Right atrium auricular region (tissue), 2 donors: ENCODE measurements around the gene PITPNB. TPM values are rescaled to one million over a fixed set of nuclear protein-coding genes. Genes with fewer than 3 reads are reported as not detected.

Experiments used
- DNase-seq: peaks from one replicate; pipeline ENCODE4 v3.0.0-alpha.2; 2019; ENCODE audit warnings: low spot score
- H3K27ac ChIP-seq, 2 donors: fragments of 200-600 bp; sonication (generic); 1 replicate in 1 of 2; 2 replicates in 1 of 2; pipeline ENCODE4 v1.5.1; 2016 to 2019
- H3K27me3 ChIP-seq, 2 donors: fragments of 200-600 bp; sonication (generic); one replicate each; pipeline versions ENCODE4 v1.5.1 to v1.6.0; 2017 to 2019
- H3K36me3 ChIP-seq: fragments of 200-600 bp; sonication (generic); one replicate; pipeline ENCODE4 v1.5.1; 2016
- H3K4me1 ChIP-seq, 2 donors: fragments of 200-600 bp; sonication (generic); one replicate each; pipeline versions ENCODE4 v1.5.1 to v1.6.0; 2017 to 2019
- H3K4me3 ChIP-seq, 2 donors: fragments of 200-600 bp; sonication (generic); 1 replicate in 1 of 2; 2 replicates in 1 of 2; pipeline ENCODE4 v1.5.1; 2017 to 2019; ENCODE audit warnings: mild to moderate bottlenecking in 1 of 2, moderate library complexity in 1 of 2
- H3K9me3 ChIP-seq, 2 donors: fragments of 200-600 bp; sonication (generic); one replicate each; pipeline ENCODE4 v1.5.1; 2019
- total RNA-seq, 2 donors: library from RNA; depleted of rRNA; stranded (reverse); fragments of >200 nt; gene quantifications; one replicate each; pipeline ENCODE4 v1.1.0, GENCODE V29; 2016
- TF ChIP-seq, protein P1 (sequence below), 2 donors: fragments of 200-600 bp; sonication (generic); IDR thresholded peaks; one replicate each; pipeline ENCODE4 v1.5.1; 2019; ENCODE audit warnings: antibody characterized with exemption in 2 of 2

PITPNB gene
- total RNA-seq, 2 donors from 2014 or later = 26.3 to 43.0 TPM

DNA sequence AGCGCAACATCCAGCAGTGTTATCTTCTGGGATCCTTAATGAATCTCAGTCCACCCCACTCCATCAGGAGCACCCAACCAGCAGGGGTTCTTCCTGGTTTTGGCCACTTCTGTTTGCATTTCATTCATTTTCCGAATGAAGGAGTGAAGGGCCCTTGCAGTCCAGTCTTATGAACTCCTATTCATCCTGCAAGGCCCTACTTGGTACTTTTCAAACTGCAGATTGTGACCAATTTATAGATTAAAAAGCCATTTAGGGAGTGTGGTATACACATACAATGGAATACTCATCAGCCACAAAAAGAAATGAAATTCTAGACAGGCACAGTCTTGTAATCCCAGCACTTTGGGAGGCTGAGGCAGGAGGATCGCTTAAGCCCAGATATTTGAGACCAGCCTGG, 107.3 kb downstream of the PITPNB start:
- DNase-seq = no peak
- Histone ChIP-seq H3K27ac (peak overlapping the region in 1 of 2 donors; percentile 13), H3K4me3 (no peak overlapping the region), H3K4me1 (peaks cover 0 to 11% of the 10 kb centered on the region in 2 donors), H3K9me3 (no peaks in the 10 kb centered on the region), H3K27me3 (no peaks in the 10 kb centered on the region), H3K36me3 (no peaks in the 10 kb centered on the region)
- TF ChIP-seq, protein P1, sequence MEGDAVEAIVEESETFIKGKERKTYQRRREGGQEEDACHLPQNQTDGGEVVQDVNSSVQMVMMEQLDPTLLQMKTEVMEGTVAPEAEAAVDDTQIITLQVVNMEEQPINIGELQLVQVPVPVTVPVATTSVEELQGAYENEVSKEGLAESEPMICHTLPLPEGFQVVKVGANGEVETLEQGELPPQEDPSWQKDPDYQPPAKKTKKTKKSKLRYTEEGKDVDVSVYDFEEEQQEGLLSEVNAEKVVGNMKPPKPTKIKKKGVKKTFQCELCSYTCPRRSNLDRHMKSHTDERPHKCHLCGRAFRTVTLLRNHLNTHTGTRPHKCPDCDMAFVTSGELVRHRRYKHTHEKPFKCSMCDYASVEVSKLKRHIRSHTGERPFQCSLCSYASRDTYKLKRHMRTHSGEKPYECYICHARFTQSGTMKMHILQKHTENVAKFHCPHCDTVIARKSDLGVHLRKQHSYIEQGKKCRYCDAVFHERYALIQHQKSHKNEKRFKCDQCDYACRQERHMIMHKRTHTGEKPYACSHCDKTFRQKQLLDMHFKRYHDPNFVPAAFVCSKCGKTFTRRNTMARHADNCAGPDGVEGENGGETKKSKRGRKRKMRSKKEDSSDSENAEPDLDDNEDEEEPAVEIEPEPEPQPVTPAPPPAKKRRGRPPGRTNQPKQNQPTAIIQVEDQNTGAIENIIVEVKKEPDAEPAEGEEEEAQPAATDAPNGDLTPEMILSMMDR (IDR thresholded peaks at IDR 0.05) = no peak

DNA sequence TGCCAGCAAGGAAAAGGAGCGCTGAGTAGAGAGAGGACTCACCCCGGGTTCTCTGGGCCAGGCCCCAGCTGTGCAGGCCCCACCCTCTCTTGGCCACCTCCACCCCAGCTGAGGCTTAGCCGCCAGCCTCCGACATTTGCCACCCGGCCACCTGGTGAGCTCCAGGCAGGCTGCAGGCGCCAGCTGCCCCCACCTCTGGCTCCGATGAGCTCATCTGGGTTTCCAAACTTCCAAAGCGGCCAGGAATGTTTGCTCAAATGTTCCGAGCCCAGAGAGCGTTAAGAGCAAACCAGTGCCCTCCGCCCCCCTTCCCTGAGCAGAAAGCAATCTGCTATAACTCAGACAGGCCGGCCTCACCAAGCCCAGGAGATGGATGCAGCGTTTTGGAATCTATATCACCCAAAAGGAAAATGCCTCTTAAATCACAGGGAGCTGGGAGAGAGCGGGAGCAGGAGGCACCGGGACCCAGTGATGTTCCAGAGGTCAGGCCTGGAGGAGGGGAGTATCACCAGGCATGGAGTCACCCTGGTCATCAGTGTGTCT, 108.4 kb downstream of the PITPNB start:
- Histone ChIP-seq H3K9me3 (no peaks in the 10 kb centered on the region), H3K4me1 (peaks cover 0 to 11% of the 10 kb centered on the region in 2 donors), H3K27ac (peak overlapping the region; percentile 57 to 73), H3K4me3 (no peak overlapping the region), H3K36me3 (no peaks in the 10 kb centered on the region), H3K27me3 (no peaks in the 10 kb centered on the region)
- TF ChIP-seq, protein P1 (IDR thresholded peaks at IDR 0.05) = no peak
- DNase-seq = peak; percentile 93

DNA sequence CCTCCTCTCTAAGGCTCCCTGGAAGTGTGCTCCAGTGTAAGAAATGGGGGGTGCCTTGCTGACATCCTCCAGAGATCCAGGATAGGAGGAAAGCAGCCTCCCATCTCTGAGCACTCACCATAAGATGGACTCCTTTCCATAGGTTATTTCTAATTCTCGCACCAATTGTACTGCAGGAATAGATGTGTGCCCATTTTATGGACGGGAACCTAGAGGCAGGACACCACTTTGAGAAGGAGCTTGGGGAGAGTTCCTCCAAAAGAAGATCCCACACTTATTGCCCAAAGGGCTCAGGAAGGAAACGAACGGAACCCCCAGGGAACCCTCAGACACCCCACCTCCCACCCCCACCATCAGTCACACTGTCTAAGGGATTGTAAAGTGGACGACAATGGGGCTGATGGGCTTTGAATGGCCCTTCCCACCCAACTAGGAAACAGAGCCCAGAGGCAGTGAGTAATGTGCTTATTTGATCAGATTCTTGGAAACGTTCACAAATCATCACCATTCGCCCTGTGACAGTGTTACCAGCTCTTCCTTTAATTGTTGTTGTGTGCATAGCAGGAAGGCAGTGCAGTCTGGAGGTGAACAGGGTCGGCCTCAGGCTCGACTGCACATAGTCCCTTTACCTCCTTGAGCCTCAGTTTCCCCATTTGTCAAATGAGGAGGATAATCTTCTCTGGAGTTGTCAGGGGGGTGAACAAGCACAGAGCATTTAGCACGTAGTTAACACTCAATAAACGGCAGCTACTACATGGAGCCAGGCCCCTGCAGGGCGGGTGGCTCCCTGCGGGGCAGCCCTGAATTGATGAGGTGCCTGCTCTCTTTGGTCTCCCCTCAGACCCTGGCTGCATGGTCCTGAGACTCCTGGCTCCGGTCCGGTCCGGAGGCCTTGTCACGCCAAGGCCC, 109.1 kb downstream of the PITPNB start:
- Histone ChIP-seq H3K36me3 (no peaks in the 10 kb centered on the region), H3K9me3 (no peaks in the 10 kb centered on the region), H3K4me1 (peaks cover 0 to 13% of the 10 kb centered on the region in 2 donors), H3K27me3 (no peaks in the 10 kb centered on the region), H3K4me3 (no peak overlapping the region), H3K27ac (peak overlapping the region; percentile 57 to 73)
- DNase-seq = no peak
- TF ChIP-seq, protein P1 (IDR thresholded peaks at IDR 0.05) = no peak

DNA sequence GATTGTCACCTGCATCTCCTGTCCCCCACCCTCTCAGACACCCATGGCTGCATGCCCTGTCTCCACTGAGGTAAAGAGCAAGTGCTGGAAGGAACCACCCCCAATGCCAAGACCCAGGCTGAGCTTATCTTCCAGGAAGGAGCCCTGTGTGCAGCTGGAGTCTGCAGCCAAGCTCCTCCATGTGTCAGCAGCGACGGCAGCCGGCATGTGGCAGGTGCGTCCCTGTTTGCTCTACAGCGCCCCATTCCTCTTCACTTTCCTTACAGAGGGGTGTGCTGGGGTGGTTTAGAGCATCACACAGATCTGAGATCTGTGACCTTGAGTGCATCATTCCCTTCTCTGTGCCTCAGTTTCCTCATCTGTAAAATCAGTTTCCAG, 109.8 kb downstream of the PITPNB start:
- DNase-seq = no peak
- TF ChIP-seq, protein P1 (IDR thresholded peaks at IDR 0.05) = no peak
- Histone ChIP-seq H3K36me3 (no peaks in the 10 kb centered on the region), H3K27ac (no peak overlapping the region), H3K9me3 (no peaks in the 10 kb centered on the region), H3K4me1 (peaks cover 0 to 21% of the 10 kb centered on the region in 2 donors), H3K4me3 (no peak overlapping the region), H3K27me3 (no peaks in the 10 kb centered on the region)

DNA sequence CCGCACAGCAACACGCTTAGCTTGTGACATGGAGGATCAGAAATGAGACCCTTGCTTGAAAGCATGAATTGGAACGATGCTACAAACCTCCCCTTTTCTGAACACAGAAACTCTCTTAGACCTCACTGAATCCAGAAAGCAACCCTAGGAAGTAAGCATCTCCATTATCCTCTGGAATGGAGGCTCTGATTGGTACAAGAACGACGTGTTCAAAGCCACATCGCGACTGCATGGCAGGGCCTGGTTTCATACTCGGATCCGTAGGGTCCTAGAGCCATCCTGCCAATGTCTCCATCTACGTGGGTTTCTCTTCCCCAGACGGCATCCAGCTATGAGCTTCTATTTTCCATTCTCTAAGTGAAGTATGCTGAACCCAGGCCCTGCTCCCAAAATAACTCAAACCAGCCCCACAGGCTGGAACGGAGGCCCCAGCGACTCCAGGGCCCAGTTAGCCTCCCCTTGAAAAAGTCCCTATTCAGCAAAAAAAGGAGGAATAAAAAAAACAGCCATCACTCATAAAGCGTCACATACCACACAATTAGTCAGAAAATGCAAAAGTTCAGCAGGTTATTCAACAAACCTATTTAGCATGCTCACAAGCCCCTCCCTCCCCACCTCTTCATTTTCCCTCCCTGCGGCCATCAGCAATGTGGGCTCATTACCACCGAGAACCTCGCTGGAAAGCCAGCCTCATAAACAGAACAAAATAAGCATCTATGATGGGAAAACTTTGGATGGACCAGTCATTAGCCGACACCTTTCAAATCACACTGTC, 110.4 kb downstream of the PITPNB start:
- peaks cover 0 to 23% of the 10 kb centered on the region in 2 donors for H3K4me1 ChIP-seq
- TF ChIP-seq, protein P1 (IDR thresholded peaks at IDR 0.05) = no peak
- no peak overlapping the region for H3K27ac ChIP-seq
- no peaks in the 10 kb centered on the region for H3K9me3 ChIP-seq
- DNase-seq = no peak
- H3K27me3 ChIP-seq = no peaks in the 10 kb centered on the region
- H3K36me3 ChIP-seq = no peaks in the 10 kb centered on the region
- H3K4me3 ChIP-seq = no peak overlapping the region
